Keratinocyte (primary cell): ENCODE results near the gene TPO. TPM values are rescaled to one million over a fixed set of nuclear protein-coding genes. Genes with fewer than 3 reads are reported as not detected.

ENCODE experiments used
- DNase-seq: peaks from one replicate; pipeline ENCODE4 v3.0.0-alpha.2; 2011; ENCODE audit warnings: low read depth, missing footprints, low spot score
- FAIRE-seq: peaks from 2 replicates; lab custom pipeline; 2011; peaks lifted over from hg19 to GRCh38; lab: Jason Lieb, UNC
- H2AFZ ChIP-seq: 2 replicates; pipeline ENCODE4 v1.6.0; 2012; ENCODE audit warnings: low read length, control low read depth, inconsistent platforms; ENCODE audit not compliant: control insufficient read depth
- H3K27ac ChIP-seq: 2 replicates; pipeline ENCODE4 v1.5.1; 2011; ENCODE audit warnings: low read length; ENCODE audit not compliant: control insufficient read depth, insufficient read depth
- H3K27me3 ChIP-seq: 3 replicates; pipeline ENCODE4 v1.6.0; 2011; ENCODE audit warnings: low read length; ENCODE audit not compliant: control insufficient read depth, insufficient read depth; ENCODE audit errors: extremely low read depth
- H3K36me3 ChIP-seq, 2 experiments: 2 replicates in 1 of 2; 3 replicates in 1 of 2; pipeline ENCODE4 v1.5.1; 2011; ENCODE audit warnings: low read length in 2 of 2, mild to moderate bottlenecking in 1 of 2; ENCODE audit not compliant: control insufficient read depth in 2 of 2, insufficient read depth in 2 of 2; ENCODE audit errors: extremely low read depth in 1 of 2
- H3K4me1 ChIP-seq: 3 replicates; pipeline ENCODE4 v1.5.1; 2011; ENCODE audit warnings: low read length; ENCODE audit not compliant: control insufficient read depth, insufficient read depth; ENCODE audit errors: extremely low read depth
- H3K4me2 ChIP-seq: 3 replicates; pipeline ENCODE4 v1.6.0; 2011; ENCODE audit warnings: low read depth, low read length; ENCODE audit not compliant: control insufficient read depth, insufficient read depth; ENCODE audit errors: extremely low read depth
- H3K4me3 ChIP-seq, 3 experiments: fragments of 200-600 bp in 1 of 3; sonication (generic) in 1 of 3; 2 replicates in 2 of 3; 3 replicates in 1 of 3; pipeline ENCODE4 v1.5.1; 2011 to 2016; ENCODE audit warnings: low read length in 3 of 3, mild to moderate bottlenecking in 3 of 3, control low read depth in 2 of 3, inconsistent platforms in 1 of 3, low read depth in 1 of 3, mixed read lengths in 1 of 3, mixed run types in 1 of 3, moderate library complexity in 1 of 3; ENCODE audit not compliant: control insufficient read depth in 2 of 3, insufficient read depth in 2 of 3; ENCODE audit errors: extremely low read depth in 1 of 3
- H3K79me2 ChIP-seq: 2 replicates; pipeline ENCODE4 v1.6.0; 2012; ENCODE audit warnings: low read length; ENCODE audit not compliant: control insufficient read depth, insufficient read depth
- H3K9ac ChIP-seq: 3 replicates; pipeline ENCODE4 v1.6.0; 2011; ENCODE audit warnings: low read length; ENCODE audit not compliant: control insufficient read depth, insufficient read depth; ENCODE audit errors: extremely low read depth
- H3K9me1 ChIP-seq: 3 replicates; pipeline ENCODE4 v1.6.0; 2011; ENCODE audit warnings: low read length; ENCODE audit not compliant: control insufficient read depth, insufficient read depth; ENCODE audit errors: extremely low read depth
- H3K9me3 ChIP-seq: 2 replicates; pipeline ENCODE4 v1.5.1; 2012; ENCODE audit warnings: low read depth, low read length; ENCODE audit not compliant: control insufficient read depth
- H4K20me1 ChIP-seq: 3 replicates; pipeline ENCODE4 v1.6.0; 2011; ENCODE audit warnings: low read length; ENCODE audit not compliant: control insufficient read depth, insufficient read depth; ENCODE audit errors: extremely low read depth
- CTCF ChIP-seq, 3 experiments: IDR thresholded peaks in 1 of 3; conservative IDR thresholded peaks in 1 of 3; optimal IDR thresholded peaks in 1 of 3; 2 replicates in 2 of 3; 3 replicates in 1 of 3; pipeline versions ENCODE3 to v1.5.1; 2011; ENCODE audit warnings: low read length in 3 of 3, mild to moderate bottlenecking in 3 of 3, moderate library complexity in 2 of 3, control low read depth in 1 of 3, inconsistent platforms in 1 of 3; ENCODE audit not compliant: insufficient read depth in 2 of 3; ENCODE audit errors: extremely low read depth in 1 of 3
- EZH2 ChIP-seq: IDR thresholded peaks from one replicate; pipeline ENCODE4 v1.6.1; 2012; ENCODE audit warnings: inconsistent platforms, mild to moderate bottlenecking, low read length, moderate library complexity
- dilution Hi-C: fragments of 300-500 bp; cut with MboI; formaldehyde crosslinking; loops from one replicate; pipeline ENCODE4 v1.7.0; 2020; ENCODE audit warnings: low sequenced_read_pairs; ENCODE audit not compliant: extremely low pct_ligation_motif_present
- polyA plus RNA-seq, 5 experiments: library from polyadenylated mRNA; depleted of rRNA in 3 of 5; stranded (reverse) in 3 of 5; stranded (forward) in 1 of 5; unstranded in 1 of 5; fragments of >200 nt; gene quantifications; 1 replicate in 1 of 5; 2 replicates in 3 of 5; 3 replicates in 1 of 5; pipeline versions ENCODE4 v1.2.1 to v1.2.3, GENCODE V29; 2011 to 2012; ENCODE audit warnings: missing spikeins in 2 of 5, low read depth in 1 of 5, low replicate concordance in 1 of 5

Gene TPO
- polyA plus RNA-seq, 1 donor (not counting 4 experiments of a cell fraction or from before 2014, with no cell fraction given): 0.07 TPM

GRCh38 chr2:1548910-1549673 is 135.8 kb downstream of the TPO start:
- dilution Hi-C loops: no loop called here
- FAIRE-seq: no peak
- no peak overlapping the region for H2AFZ ChIP-seq

GRCh38 chr2:1550076-1550475 is 136.8 kb downstream of the TPO start:
- no peak for FAIRE-seq
- no peaks in the 10 kb centered on the region for H3K79me2 ChIP-seq
- TF ChIP-seq EZH2 (no peak), CTCF (optimal IDR thresholded peaks at IDR 0.05 in 1 of 3, IDR thresholded peaks at IDR 0.05 in 1 of 3, conservative IDR thresholded peaks at IDR 0.05 in 1 of 3; ENCODE audit: extremely low read depth in 1 of 3, insufficient read depth in 2 of 3, low read length in 3 of 3) (no peak)
- H3K4me2 ChIP-seq: no peak overlapping the region
- H3K4me3 ChIP-seq: no peak overlapping the region
- H3K4me1 ChIP-seq: no peaks in the 10 kb centered on the region
- dilution Hi-C loops: no loop called here
- no peak for DNase-seq
- no peaks in the 10 kb centered on the region for H3K36me3 ChIP-seq
- no peaks in the 10 kb centered on the region for H3K9me1 ChIP-seq
- H3K9ac ChIP-seq: no peak overlapping the region
- H3K9me3 ChIP-seq: no peaks in the 10 kb centered on the region
- H3K27me3 ChIP-seq: peaks cover 3% of the 10 kb centered on the region
- H3K27ac ChIP-seq: no peak overlapping the region
- no peaks in the 10 kb centered on the region for H4K20me1 ChIP-seq
- H2AFZ ChIP-seq: no peak overlapping the region

More at GRCh38 chr2:1548910-1549673, 135.8 kb downstream of the TPO start:
- peaks cover 3% of the 10 kb centered on the region for H3K27me3 ChIP-seq
- H3K4me2 ChIP-seq: no peak overlapping the region
- no peak overlapping the region for H3K4me3 ChIP-seq
- no peaks in the 10 kb centered on the region for H4K20me1 ChIP-seq
- no peak overlapping the region for H3K9ac ChIP-seq
- no peaks in the 10 kb centered on the region for H3K36me3 ChIP-seq
- DNase-seq: no peak
- H3K4me1 ChIP-seq: no peaks in the 10 kb centered on the region
- no peaks in the 10 kb centered on the region for H3K79me2 ChIP-seq
- no peaks in the 10 kb centered on the region for H3K9me1 ChIP-seq
- TF ChIP-seq CTCF (optimal IDR thresholded peaks at IDR 0.05 in 1 of 3, IDR thresholded peaks at IDR 0.05 in 1 of 3, conservative IDR thresholded peaks at IDR 0.05 in 1 of 3; ENCODE audit: extremely low read depth in 1 of 3, insufficient read depth in 2 of 3, low read length in 3 of 3): no peak
- TF ChIP-seq EZH2: no peak
- H3K9me3 ChIP-seq: no peaks in the 10 kb centered on the region
- H3K27ac ChIP-seq: no peak overlapping the region
